Aorta (tissue), 5 donors: Measurements from ENCODE around the gene SPR. TPM values are rescaled to one million over a fixed set of nuclear protein-coding genes. Genes with fewer than 3 reads are reported as not detected.

ENCODE experiments used
- ATAC-seq: fragments of 200-7000 bp; cut with Tn5 transposase; one replicate; pipeline ENCODE4 v1.9.1; 2022; ENCODE audit warnings: moderate library complexity; ENCODE audit not compliant: low FRiP score
- DNase-seq, 2 donors: peaks; one replicate each; pipeline ENCODE4 v3.0.0-alpha.2; 2020
- H3K27ac ChIP-seq, 2 donors: one replicate each; pipeline ENCODE4 v1.5.1; 2013; ENCODE audit warnings: low read length in 2 of 2, mild to moderate bottlenecking in 2 of 2, moderate library complexity in 2 of 2, control low read depth in 1 of 2, inconsistent platforms in 1 of 2, low read depth in 1 of 2
- H3K27me3 ChIP-seq, 2 donors: one replicate each; pipeline ENCODE4 v1.6.1; 2013; ENCODE audit warnings: control low read depth in 1 of 2, low read length in 1 of 2, mild to moderate bottlenecking in 1 of 2, moderate library complexity in 1 of 2; ENCODE audit not compliant: insufficient read depth in 2 of 2, control insufficient read depth in 1 of 2
- H3K36me3 ChIP-seq, 2 donors: one replicate each; pipeline ENCODE4 v1.6.1; 2013; ENCODE audit warnings: control low read depth in 1 of 2, low read length in 1 of 2, mild to moderate bottlenecking in 1 of 2; ENCODE audit not compliant: insufficient read depth in 2 of 2, control insufficient read depth in 1 of 2
- H3K4me1 ChIP-seq, 2 donors: one replicate each; pipeline ENCODE4 v1.6.1; 2013; ENCODE audit warnings: low read length in 2 of 2, control low read depth in 1 of 2, mild to moderate bottlenecking in 1 of 2, moderate library complexity in 1 of 2; ENCODE audit not compliant: insufficient read depth in 2 of 2, control insufficient read depth in 1 of 2
- H3K4me3 ChIP-seq, 2 donors: one replicate each; pipeline ENCODE4 v1.5.1; 2013; ENCODE audit warnings: low read length in 2 of 2, control low read depth in 1 of 2, mild to moderate bottlenecking in 1 of 2
- H3K9me3 ChIP-seq: one replicate; pipeline ENCODE4 v1.6.1; 2013; ENCODE audit warnings: mild to moderate bottlenecking, low read length; ENCODE audit not compliant: control insufficient read depth
- WGBS, 2 donors: extraction: QIAGEN DNeasy Blood & Tissue Kit; methylation state at CpG; one replicate each; pipeline ENCODE4 v1.1.7; 2013; 5-methylcytosine and 5-hydroxymethylcytosine counted together
- intact Hi-C, 2 donors: fragments of 100-400 bp; cut with DNase I; formaldehyde crosslinking; loops; one replicate each; pipeline versions ENCODE4 v1.14.2 to v1.15.0; 2022
- polyA plus RNA-seq, 2 donors: library from polyadenylated mRNA; stranded (reverse); fragments of 200-250 nt; gene quantifications; one replicate each; pipeline ENCODE4 v1.2.3, GENCODE V29; 2013
- total RNA-seq, 2 donors: library from RNA; stranded (reverse); fragmentation: NEBNext Ultra II Directional; extraction: Animal tissue kit (Norgen Biotek cat#: 25700); gene quantifications; one replicate each; pipeline ENCODE4 v1.2.1, GENCODE V29; 2021
- donor health status: healthy with polysubstance abuse.
- donor health status: Bipolar disorder and iron deficiency.
- donor health status: DM: no; HTN: no; CAD: no.
- donor health status: DM: no; HTN: no; CAD: no.
- donor health status: DM: yes; HTN: yes; CAD: no.

SPR gene
- total and polyA plus RNA-seq, 4 donors: 16.1 to 33.1 (median 21.4) TPM

DNA sequence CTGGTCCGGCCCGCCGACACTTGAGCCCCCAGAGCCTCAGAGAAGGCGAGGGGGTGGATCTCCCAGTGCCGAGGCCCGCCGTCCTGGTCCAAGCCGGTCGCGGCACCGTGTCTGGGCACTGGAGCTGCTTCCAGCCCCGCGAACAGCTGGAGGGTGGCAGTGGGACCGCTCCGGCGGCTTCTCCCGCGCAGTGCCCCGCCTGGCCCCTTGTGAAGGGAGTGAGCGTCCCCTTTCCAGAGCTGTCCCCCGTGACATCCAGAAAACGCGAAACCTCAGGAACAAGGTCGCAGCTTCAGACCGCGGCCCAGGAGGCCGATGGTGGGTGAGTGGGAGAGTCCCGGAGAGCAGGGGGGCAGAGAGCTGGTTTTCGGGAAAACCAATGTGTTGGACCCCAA, 29.5 kb downstream of the SPR start:
- DNase-seq (peak in 1 of 2 donors; percentile 63), ATAC-seq (peak; percentile 3)
- Histone ChIP-seq H3K4me1 (no peaks in the 10 kb centered on the region), H3K9me3 (no peaks in the 10 kb centered on the region), H3K27ac (no peak overlapping the region), H3K36me3 (no peaks in the 10 kb centered on the region), H3K27me3 (no peaks in the 10 kb centered on the region), H3K4me3 (no peak overlapping the region)
- intact Hi-C loops: no loop called here
- WGBS, 2 donors: 2 to 4% methylated on average over 29 of the region's 29 CpGs

DNA sequence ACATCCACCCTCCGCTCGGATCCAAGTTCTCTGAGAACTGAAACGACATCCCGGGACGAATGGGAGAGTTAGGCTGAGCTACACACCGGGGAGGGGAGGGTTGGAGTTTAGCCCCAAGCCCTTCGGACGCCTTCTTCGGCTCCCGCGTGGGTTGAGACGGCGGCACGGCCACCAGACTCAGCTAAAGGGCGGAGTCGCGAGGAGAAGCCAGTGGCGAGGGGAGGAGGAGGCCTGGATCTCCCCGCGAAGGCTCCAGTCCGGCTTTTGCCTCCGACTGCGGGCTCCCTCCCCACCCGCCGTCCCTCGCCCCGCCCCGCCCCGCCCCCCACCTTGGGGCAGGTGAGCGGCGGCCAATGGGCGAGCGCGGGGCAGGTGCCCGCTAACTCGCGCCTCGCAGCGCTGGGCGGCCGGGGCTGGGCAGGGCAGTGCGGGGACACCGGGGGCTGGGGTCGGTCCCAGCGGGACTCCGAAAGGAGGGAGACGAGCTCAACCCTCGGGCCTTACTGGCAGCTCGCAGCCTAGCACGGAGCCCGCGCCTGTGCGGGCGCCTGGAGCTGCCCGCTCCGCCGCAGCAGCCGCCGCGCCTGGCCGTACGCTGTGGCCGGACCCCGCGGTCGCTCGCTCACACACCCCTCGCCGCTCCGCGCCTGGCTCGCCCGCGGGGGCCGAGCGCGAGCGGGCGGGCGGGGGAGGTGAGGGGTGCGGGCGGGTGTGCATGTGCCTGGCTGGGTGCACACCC, 30.1 kb downstream of the SPR start, which contains the start of gene EMX1:
TSS of gene EMX1 (plus strand) at position 382 of the 739 bp plus-strand sequence. CDS start at position 716, 334 bp downstream.
- intact Hi-C loops: no loop called here
- Histone ChIP-seq H3K27ac (no peak within 1 kb of the TSS), H3K4me1 (no peaks in the 10 kb centered on the region), H3K36me3 (no peaks in the 10 kb centered on the region), H3K27me3 (no peaks in the 10 kb centered on the region), H3K4me3 (peak within 1 kb of the TSS; percentile 23 to 43), H3K9me3 (no peaks in the 10 kb centered on the region)
- peak in 1 of 2 donors; percentile 77 for DNase-seq
- 1% methylated on average over 30 to 82 of the region's 82 CpGs for WGBS, 2 donors
- ATAC-seq: peak; percentile 21

- peak overlapping the region; percentile 11 to 43 for H3K4me3 ChIP-seq
- H3K27me3 ChIP-seq: no peaks in the 10 kb centered on the region
- no peak overlapping the region for H3K27ac ChIP-seq
- DNase-seq: peak in 1 of 2 donors; percentile 77
- H3K4me1 ChIP-seq: no peaks in the 10 kb centered on the region
- intact Hi-C loops: no loop called here
- no peaks in the 10 kb centered on the region for H3K36me3 ChIP-seq
- WGBS, 2 donors: 2% methylated on average over 83 to 89 of the region's 89 CpGs
- no peaks in the 10 kb centered on the region for H3K9me3 ChIP-seq
- ATAC-seq: no peak
Observed at GRCh38 chr2:72917877-72918553, 30.8 kb downstream of the SPR start.

- ATAC-seq (no peak), DNase-seq (peak in 1 of 2 donors; percentile 59)
- Histone ChIP-seq H3K36me3 (no peaks in the 10 kb centered on the region), H3K27me3 (no peaks in the 10 kb centered on the region), H3K4me3 (no peak overlapping the region), H3K4me1 (no peaks in the 10 kb centered on the region), H3K27ac (no peak overlapping the region), H3K9me3 (no peaks in the 10 kb centered on the region)
- intact Hi-C loops: no loop called here
- WGBS, 2 donors: 10 to 12% methylated on average over 47 to 48 of the region's 48 CpGs
Observed at GRCh38 chr2:72919414-72920317, 32.5 kb downstream of the SPR start.

GRCh38 chr2:72920318-72921087, 33.3 kb downstream of the SPR start:
- Histone ChIP-seq H3K4me1 (no peaks in the 10 kb centered on the region), H3K9me3 (no peaks in the 10 kb centered on the region), H3K4me3 (peak overlapping the region in 1 of 2 donors; percentile 6), H3K27me3 (no peaks in the 10 kb centered on the region), H3K36me3 (no peaks in the 10 kb centered on the region), H3K27ac (no peak overlapping the region)
- DNase-seq: peak in 1 of 2 donors; percentile 73
- WGBS, 2 donors: 6% methylated on average over 74 to 77 of the region's 77 CpGs
- intact Hi-C loops: no loop called here
- ATAC-seq: no peak

DNA sequence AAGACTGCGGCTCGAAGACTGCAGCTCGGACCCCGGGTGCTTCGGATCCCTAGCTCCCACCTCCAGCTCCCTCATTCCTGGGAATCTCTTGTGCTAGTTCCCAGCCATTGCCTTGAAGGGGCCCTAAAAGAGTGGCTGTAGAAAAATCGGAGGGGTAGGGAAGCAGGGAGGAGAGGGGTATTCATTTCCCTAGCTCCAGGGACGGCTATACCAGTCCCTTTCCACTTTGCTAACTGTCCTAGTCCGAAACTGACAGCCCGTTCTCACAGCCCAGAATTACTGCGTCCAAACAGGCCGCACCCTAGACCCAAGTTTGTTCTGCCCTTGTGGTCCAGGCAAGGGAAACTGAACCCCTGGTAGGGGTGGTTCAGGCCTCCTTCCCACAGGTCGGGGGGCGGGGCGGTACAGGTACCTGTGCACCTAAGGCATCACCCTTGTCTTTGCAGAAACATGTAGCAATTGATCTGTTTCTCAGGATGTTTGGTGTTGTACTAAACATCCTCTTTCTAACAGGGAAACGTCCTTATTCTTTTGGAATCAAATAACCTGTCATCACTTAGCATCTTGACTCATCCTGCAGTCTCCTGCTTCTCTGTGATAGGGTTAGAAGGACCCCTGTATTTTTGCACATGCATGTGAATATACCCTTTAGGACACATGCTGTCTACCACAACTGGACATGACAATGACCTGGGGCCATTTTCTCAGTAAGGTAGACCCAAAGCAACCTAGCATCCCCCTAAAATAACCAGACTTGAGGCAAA, 34.1 kb downstream of the SPR start:
- DNase-seq: no peak
- ATAC-seq: no peak
- Histone ChIP-seq H3K27me3 (no peaks in the 10 kb centered on the region), H3K27ac (no peak overlapping the region), H3K4me3 (no peak overlapping the region), H3K9me3 (no peaks in the 10 kb centered on the region), H3K36me3 (no peaks in the 10 kb centered on the region), H3K4me1 (no peaks in the 10 kb centered on the region)
- intact Hi-C loops: no loop called here
- WGBS, 2 donors: 56 to 65% methylated on average over 15 of the region's 15 CpGs

- Histone ChIP-seq H3K36me3 (no peaks in the 10 kb centered on the region), H3K4me1 (no peaks in the 10 kb centered on the region), H3K4me3 (no peak overlapping the region), H3K9me3 (no peaks in the 10 kb centered on the region), H3K27me3 (no peaks in the 10 kb centered on the region), H3K27ac (no peak overlapping the region)
- intact Hi-C loops: no loop called here
- 93 to 100% methylated on average over 1 of the region's 1 CpG for WGBS, 2 donors
- ATAC-seq (no peak), DNase-seq (no peak)
Observed at GRCh38 chr2:72921853-72922252, 34.6 kb downstream of the SPR start.
